ENCODE data around the gene CDCA5.

The CDCA5 gene

GRCh38 chr11:65067446-65067845, 16.4 kb downstream of the CDCA5 start:
- DNase-seq: no peak

- DNase-seq: peak; percentile 26
These were observed 17.0 kb downstream of the CDCA5 start for GRCh38 chr11:65066805-65067291.

DNA sequence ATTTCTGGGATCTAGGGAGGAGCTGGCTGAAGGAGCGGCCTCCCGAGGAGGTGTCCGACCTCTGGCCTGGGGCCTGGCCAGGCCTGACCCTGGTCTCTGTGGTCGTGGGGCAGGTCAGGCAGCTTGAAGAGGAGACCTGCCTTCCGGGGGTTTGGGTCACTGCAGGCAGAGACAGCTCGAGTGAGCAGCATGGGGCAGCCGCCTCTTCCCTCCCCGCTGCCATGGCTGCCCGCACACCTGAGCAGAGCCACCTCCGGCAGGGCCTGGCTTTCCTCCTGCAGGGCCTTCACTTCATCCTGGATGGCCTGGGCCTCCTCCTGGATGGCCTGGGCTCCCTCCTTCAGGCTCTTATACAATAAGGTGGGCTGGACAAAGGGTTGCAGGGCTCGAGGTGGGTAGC, 17.5 kb downstream of the CDCA5 start:
- no peak for DNase-seq

DNA sequence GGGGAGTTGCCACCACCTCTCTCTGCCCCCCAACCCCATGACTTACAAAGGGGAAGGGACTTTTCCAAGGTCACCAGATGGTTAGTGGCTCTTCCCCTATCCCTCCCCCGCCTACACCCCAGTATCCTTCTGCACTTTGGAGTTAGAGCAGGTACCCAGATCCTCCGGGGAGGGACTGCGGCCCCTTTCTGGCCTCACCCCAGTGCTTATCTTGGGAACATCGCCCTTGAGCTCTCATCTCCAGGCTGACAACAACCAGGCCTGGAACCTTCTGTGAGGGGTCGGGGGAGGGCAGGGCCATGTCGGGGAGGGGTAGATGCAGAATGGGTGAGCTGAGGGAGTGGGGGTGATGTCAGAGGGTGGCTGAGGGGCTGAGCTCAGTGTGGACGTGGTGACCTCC, 18.0 kb downstream of the CDCA5 start:
- DNase-seq: no peak

DNA sequence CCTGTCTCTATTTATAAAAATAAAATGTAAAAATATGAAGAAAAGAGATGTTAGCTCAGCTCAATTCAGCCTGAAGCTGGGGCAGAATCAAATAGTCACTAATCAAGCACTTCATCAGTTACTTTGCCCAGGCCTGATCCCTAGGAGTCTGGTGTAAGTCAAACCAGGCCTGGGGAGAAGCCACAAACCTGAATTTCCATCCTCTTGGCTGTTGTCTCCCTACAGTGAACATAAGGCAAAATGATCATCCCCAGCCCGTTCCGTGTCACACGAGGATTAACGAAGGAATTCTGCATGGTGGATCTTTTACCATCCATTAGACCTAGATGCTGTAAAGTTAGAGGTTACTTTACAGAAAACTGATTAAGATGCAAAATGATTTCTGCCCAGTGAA, 19.0 kb downstream of the CDCA5 start:
- no peak for DNase-seq

DNA sequence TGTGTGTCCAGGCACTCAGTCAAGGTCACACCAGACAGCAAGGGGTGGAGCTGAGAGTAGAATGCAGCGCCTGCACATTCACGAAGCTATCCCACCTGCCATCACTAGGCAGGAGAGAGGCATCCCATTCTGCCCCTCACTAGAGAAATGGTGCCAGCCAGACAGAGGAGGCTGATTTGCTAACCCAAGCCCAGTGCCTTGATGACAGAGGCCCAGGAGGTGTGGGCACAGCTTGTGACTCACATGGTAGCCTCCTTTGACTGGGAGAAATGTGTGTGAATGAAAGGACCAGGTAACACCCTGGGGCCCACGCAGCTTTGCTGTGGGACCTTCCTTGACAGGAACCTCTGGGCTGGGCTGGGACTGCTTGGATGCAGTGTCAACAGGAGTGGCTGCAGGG, 20.3 kb downstream of the CDCA5 start:
- no peak for DNase-seq

DNA sequence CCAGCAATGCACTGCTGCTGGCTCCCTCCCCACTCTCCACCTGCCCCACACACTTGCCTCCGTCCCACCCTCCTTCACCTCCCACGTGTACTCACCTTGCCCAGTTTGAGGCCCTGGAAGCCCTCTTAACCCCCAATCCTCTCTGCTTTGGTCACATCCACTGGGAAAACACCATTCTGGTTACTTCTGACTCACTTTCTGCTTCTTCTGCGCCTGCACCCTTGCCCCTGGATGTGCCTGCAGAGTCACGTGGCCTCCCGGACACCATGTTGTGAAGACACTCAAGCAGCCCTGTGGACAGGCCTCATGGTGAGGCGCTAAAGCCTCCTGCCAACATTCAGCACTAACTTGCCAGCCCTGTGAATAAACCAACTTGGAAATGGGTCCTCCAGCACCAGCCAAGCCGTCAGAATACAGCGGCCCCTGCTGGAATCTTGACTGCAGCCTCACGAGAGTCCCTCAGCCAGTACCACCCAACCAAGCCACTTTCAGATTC, 22.9 kb downstream of the CDCA5 start:
- no peak for DNase-seq

DNA sequence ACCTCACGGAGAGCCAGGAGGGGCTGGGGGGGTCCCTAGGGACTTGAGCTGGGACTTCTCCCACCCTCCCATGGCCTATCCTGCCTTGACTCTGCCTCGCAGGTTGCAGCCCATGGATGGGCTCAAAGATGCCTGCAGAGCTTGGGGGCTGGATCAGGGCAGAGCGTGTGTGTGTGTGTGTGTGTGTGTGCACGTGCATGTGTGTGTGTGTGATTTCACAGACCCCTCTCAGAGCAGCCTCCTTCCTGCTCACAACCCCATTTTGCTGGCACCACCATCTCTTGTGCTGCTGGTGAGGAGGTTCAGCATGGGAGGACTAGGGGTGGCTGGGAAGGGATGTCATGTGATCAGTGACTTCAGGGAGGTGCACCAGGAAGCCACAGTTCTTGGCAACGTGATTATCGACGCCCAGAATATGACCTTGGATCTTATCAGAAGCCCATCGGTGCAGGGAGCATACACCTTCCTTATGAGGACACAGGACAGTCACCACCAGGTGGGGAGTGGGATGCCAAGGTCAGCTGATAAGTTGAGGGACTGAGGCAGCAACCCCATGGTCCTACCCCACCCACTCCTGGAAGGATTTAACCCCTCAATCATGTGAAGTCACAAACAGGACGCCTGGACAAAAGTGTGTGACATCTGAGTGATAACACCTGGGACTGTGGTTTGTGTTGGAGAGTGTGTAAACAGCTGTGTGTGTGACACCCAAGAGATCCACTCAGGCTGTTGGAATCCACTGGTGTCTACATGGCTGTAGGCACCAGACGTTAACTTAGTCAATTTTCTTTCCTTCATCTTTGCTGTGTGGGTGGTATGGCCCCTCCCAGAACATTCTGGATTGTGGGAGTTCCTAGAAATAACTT, 23.6 kb downstream of the CDCA5 start:
- DNase-seq: no peak

- DNase-seq: no peak
These were observed 24.3 kb downstream of the CDCA5 start for GRCh38 chr11:65059523-65059922.

GRCh38 chr11:65058419-65059054, 25.3 kb downstream of the CDCA5 start, which contains the start of gene NAALADL1:
Gene NAALADL1 (minus strand): TSS chr11:65058553. CDS start chr11:65058521, 32 bp downstream.
- DNase-seq: no peak

- no peak for DNase-seq
These were observed 25.8 kb downstream of the CDCA5 start for GRCh38 chr11:65058012-65058411.

DNA sequence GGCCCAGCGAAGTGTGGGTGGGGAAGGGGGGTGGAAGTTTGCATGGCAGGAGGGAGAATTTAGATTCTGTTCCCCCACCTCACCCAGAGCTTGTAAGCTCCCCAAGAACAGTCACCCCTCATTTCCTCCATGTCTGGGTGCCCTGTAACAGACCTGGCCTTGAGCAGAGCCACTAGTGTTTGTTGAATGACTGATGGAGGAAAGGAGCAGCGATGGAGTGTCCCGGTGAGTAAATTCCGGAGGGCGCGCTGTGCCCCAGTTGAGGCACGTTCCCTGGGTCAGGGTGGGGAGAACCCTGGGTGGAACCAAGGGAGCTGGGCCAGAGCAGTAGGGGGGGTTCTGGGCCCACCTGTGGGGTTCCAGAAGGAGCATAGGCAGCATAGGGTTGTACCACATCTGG, 26.3 kb downstream of the CDCA5 start:
- DNase-seq: no peak

GRCh38 chr11:65056999-65057398, 26.8 kb downstream of the CDCA5 start:
- DNase-seq: no peak

DNA sequence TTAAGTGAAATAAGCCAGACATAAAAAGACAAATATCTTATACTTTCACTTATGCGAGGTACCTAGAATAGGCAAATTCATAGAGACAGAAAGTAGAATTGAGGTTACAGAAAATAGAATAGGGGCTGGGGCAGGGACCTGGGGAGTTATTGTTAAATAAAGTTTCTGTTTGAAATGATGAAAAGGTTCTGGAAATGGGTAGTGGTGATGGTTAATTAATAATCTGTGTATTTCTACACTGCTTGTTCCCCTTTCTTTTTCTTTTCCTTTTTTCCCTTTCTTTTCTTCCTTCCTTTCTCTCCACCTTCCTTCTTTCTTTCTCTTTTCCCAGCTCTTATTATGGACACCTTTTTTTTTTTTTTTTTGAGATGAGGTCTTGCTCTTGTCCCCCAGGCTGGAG, 28.3 kb downstream of the CDCA5 start:
- DNase-seq: no peak

DNA sequence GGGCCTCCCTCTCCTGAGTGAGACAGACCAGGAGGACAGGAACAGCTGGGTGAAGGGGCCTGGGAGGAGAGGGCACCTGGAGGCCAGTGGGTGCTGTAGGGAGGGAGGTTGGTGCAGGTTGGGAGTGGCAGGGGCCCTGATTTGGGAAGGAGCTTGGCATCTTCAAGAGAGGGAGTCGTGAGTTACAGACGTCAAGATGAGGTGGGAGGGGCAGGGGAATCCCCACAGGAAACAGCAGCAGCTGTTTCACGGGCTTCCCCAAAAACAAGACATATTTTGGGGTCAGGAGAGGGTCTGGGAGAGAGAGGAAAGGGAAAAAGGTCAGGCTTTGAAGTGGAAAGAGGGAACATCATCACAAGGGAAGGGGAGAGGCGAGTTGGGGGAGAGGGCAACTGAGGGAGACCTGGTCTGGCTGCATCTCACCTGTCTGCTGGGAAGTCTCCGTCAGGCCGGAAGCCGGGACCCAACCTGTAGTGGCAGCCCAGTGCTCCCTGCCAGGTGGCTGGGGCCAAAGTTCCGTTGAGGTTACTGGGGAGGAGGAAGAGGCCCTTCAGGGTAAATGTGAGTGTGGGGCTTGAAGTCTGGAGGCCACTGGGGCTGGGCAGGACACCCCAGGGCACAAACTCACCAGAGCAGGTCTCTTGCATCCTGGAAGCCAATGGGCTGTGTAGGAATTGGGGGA, 29.9 kb downstream of the CDCA5 start:
- no peak for DNase-seq

DNA sequence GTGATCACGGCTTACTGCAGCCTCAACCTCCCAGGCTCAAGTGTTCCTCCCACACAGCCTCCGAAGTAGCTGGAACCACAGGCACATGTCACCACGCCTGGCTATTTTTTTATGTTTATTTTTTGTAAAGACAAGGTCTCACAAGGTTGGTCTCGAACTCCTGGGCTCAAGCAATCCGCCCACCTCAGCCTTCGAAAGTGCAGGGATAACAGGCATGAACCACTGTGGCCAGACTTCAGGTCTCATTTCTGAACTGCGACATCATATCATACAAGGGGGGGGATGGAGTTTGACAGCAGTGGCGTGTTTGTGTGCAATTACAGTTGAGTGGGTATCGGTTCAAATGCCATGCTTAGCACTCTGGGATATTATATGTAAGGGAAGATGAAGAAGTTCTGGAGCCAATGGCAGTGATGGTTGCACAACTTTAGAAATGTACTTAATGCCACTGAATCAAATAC, 32.4 kb downstream of the CDCA5 start:
- DNase-seq: no peak

DNA sequence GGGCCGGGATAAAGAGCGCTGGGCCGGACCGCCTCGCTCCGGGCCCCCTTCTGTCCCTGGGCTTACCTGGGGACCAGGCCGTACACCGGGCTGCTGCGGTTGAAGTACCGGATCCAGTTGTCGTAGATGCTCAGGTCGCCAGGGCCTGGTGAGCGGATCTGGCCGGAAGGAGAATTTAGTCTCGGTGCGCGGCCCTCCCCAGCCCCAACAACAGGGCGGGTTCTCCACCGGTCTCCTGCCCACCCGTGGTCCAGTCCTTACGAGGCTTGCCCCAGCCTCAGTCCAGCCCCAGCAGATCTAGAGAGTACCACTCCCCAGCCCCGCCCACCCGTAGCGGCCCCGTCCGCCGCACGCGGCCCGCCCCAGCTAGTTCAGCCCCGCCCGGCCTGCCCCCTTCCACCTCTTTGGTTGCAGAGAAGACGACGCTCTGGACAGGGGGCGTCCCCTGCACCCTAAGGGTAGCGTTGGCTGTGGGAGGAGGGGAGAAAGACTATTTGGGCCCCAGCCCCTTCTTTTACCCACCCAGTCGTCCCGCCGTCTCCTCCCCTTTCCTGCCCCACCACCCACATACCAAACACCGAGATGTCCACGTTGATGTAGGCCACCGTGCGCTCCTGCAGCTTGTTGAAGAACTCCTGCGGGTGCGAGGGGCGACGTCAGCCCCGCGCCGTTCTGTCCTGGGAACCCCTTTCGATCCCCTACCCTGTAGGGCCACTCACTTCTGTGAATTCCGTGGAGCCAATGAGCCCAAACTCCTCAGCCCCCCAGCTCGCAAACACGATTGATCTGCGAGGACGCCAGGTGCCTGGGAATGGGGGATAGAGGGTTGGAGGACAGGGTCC, 36.0 kb downstream of the CDCA5 start:
- no peak for DNase-seq

DNA sequence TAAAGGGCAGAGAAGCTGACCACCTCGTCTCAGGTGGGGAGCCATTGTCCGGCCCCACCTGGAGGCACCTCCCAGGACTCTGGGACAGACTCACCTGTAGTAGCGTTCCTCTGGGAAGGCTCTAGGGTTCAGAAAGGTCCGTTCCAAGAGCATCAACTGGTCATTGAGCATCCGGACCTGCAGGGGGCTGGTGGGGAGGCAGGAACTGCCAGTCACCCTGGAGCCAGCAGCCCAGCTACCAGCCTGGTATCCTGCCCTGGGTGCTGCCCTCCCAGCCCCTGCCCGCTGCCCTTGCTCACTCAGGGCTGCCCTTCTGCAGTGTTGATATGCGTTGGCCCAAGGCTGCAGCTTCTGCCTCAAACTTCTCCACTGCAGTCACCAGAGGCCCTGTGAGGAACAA, 38.1 kb downstream of the CDCA5 start:
- DNase-seq: no peak

DNA sequence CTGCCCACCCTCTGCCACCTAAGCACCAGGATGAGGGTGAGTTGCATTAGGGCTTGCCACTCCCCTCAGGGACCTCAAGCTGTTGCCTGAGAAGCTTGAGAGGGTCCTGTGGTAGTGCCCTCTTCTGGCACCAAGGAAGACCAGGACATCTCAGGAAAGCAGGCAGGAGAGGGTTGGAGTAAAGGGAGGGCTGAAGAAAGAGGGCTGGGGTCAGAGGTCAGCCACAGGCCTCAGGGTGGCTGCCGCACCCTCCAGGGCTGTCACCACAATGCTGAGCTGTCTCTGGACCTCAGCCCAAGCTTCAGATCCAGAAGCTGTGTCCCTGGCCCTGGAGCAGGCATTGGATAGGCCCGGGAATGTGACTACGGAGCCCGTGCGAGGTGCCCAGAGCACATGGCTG, 38.8 kb downstream of the CDCA5 start:
- DNase-seq: no peak

- DNase-seq: no peak
These were observed 39.8 kb downstream of the CDCA5 start for GRCh38 chr11:65043881-65044501.

DNA sequence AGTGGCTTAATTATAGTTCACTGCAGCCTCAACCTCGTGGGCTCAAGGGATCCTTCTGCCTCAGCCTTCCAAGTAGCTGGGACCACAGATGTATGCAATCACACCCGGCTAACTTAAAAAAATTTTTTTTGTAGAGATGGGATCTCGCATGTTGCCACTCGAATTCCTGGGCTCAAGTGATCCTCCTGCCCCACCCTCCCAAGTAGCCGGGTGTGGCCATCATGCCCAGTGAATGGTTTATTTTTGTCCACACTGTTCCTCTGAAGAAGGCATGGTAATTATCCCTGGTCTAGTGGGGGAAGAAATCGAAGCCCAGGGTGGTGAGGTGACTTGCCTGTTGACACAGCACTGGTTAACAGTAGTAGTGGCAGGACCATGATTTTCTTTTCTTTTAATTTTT, 40.9 kb downstream of the CDCA5 start:
- no peak for DNase-seq

Data from NCI-H2081 treated with DMSO at 0.1 percent for 48 hours (cell line).